Choroid plexus epithelial cell (primary cell): ENCODE data around the gene ENTR1.

Experiments
- DNase-seq: peaks from one replicate; pipeline ENCODE4 v3.0.0-alpha.2; 2010; ENCODE audit warnings: low read depth
- H3K4me3 ChIP-seq: 2 replicates; pipeline ENCODE4 v1.5.1; 2011; ENCODE audit warnings: low read depth, mild to moderate bottlenecking, control low read depth, low read length, moderate library complexity
- TF ChIP-seq, protein P1 (sequence below): conservative IDR thresholded peaks from 2 replicates; pipeline ENCODE4 v1.5.1; 2011; ENCODE audit warnings: low read depth, mild to moderate bottlenecking, control low read depth, inconsistent platforms, low read length, moderate library complexity

Gene ENTR1

GRCh38 chr9:136443087-136443486 lies 32.7 kb upstream of the ENTR1 start:
- DNase-seq: no peak
- no peak overlapping the region for H3K4me3 ChIP-seq
- TF ChIP-seq, protein P1, sequence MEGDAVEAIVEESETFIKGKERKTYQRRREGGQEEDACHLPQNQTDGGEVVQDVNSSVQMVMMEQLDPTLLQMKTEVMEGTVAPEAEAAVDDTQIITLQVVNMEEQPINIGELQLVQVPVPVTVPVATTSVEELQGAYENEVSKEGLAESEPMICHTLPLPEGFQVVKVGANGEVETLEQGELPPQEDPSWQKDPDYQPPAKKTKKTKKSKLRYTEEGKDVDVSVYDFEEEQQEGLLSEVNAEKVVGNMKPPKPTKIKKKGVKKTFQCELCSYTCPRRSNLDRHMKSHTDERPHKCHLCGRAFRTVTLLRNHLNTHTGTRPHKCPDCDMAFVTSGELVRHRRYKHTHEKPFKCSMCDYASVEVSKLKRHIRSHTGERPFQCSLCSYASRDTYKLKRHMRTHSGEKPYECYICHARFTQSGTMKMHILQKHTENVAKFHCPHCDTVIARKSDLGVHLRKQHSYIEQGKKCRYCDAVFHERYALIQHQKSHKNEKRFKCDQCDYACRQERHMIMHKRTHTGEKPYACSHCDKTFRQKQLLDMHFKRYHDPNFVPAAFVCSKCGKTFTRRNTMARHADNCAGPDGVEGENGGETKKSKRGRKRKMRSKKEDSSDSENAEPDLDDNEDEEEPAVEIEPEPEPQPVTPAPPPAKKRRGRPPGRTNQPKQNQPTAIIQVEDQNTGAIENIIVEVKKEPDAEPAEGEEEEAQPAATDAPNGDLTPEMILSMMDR: no peak

- no peak overlapping the region for H3K4me3 ChIP-seq
- TF ChIP-seq, protein P1: no peak
Measured at GRCh38 chr9:136442265-136442664, 31.9 kb upstream of the ENTR1 start.

GRCh38 chr9:136441681-136442245 lies 31.3 kb upstream of the ENTR1 start:
- TF ChIP-seq, protein P1: no peak
- H3K4me3 ChIP-seq: no peak overlapping the region
- no peak for DNase-seq

More at GRCh38 chr9:136442265-136442664, 31.9 kb upstream of the ENTR1 start:
- no peak for DNase-seq

- no peak for DNase-seq
- no peak overlapping the region for H3K4me3 ChIP-seq
- TF ChIP-seq, protein P1: no peak
Measured at GRCh38 chr9:136441191-136441680, 30.8 kb upstream of the ENTR1 start.

DNA sequence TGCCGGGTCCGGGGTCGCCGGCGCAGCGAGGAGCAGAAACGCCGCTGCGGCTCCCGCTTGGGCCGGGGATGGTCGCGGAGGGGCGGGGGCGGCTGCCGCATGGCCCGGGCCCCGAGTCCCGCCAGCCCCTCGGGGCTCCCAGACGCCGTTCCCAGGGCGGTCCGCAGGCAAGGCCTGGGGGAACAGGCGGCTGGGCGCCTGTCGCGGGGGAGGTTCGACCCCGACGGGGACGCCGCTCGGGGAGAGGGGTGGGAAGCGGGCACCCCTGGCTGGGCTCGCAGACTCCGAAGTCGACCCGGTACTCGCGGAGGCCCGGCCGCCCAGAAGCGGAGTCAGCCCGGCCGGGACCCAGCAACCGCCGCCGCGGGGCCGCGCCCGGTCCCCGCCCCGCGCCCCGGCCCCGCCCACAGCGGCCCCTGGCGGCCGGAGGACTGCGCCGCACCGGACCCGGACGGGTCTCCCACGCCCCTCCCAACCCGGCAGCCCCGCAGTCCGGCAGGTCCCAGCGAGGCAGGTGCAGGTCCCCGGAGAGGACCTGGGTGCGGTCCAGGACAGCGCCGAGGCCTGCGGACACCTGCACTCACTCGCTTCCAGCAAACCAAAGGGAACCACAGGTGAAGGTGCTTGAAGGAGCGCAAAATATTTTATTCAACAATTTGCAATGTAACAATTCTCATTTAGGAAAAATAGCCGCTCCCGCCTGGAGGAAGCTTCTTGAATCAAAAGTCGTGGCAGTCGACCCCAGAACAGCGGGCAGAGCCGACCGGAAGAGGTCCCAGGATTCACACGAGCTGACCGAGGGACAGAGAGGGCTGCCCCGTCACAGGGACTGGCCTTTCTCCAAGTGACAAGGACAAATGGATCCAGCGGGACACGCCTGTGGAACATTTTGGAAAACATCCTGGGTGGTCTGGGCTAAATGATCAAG lies 29.3 kb upstream of the ENTR1 start, which contains the start of gene INPP5E:
INPP5E (minus strand) TSS at position 365 of the 928 bp plus-strand sequence. CDS start 426 bp downstream, outside the sequence.
- DNase-seq: peak; percentile 69
- H3K4me3 ChIP-seq: peak within 1 kb of the TSS; percentile 81
- TF ChIP-seq, protein P1: peak; percentile 48

- peak; percentile 33 for DNase-seq
- H3K4me3 ChIP-seq: peak overlapping the region; percentile 81
- TF ChIP-seq, protein P1: no peak
Measured at GRCh38 chr9:136438548-136439480, 28.4 kb upstream of the ENTR1 start.
